ENCODE results near the gene CNST.

- TF ChIP-seq, protein P1, sequence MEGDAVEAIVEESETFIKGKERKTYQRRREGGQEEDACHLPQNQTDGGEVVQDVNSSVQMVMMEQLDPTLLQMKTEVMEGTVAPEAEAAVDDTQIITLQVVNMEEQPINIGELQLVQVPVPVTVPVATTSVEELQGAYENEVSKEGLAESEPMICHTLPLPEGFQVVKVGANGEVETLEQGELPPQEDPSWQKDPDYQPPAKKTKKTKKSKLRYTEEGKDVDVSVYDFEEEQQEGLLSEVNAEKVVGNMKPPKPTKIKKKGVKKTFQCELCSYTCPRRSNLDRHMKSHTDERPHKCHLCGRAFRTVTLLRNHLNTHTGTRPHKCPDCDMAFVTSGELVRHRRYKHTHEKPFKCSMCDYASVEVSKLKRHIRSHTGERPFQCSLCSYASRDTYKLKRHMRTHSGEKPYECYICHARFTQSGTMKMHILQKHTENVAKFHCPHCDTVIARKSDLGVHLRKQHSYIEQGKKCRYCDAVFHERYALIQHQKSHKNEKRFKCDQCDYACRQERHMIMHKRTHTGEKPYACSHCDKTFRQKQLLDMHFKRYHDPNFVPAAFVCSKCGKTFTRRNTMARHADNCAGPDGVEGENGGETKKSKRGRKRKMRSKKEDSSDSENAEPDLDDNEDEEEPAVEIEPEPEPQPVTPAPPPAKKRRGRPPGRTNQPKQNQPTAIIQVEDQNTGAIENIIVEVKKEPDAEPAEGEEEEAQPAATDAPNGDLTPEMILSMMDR (optimal IDR thresholded peaks at IDR 0.05 in 1 of 3, IDR thresholded peaks at IDR 0.05 in 1 of 3, conservative IDR thresholded peaks at IDR 0.05 in 1 of 3; ENCODE audit: extremely low read depth in 1 of 3, insufficient read depth in 2 of 3, low read length in 3 of 3): no peak
- no peak for TF ChIP-seq EZH2 (IDR thresholded peaks at IDR 0.05; ENCODE audit: low read length)
These were observed 84.9 kb downstream of the CNST start for GRCh38 chr1:246651012-246651695.
